Kidney epithelial cell (primary cell): ENCODE results near the gene PIEZO2. TPM values are rescaled to one million over a fixed set of nuclear protein-coding genes. Genes with fewer than 3 reads are reported as not detected.

Experiments
- DNase-seq: peaks from one replicate; pipeline ENCODE4 v3.0.0-alpha.2; 2010; ENCODE audit warnings: low read depth
- H3K27me3 ChIP-seq: 2 replicates; pipeline ENCODE4 v1.6.0; 2011; ENCODE audit warnings: low read length; ENCODE audit not compliant: control insufficient read depth, insufficient read depth
- H3K36me3 ChIP-seq: 2 replicates; pipeline ENCODE4 v1.5.1; 2011; ENCODE audit warnings: low read length; ENCODE audit not compliant: control insufficient read depth, insufficient read depth
- H3K4me3 ChIP-seq: 2 replicates; pipeline ENCODE4 v1.5.1; 2011; ENCODE audit warnings: low read depth, mild to moderate bottlenecking, control low read depth, low read length
- total RNA-seq: library from RNA; depleted of rRNA; stranded (reverse); fragments of >200 nt; gene quantifications from 2 replicates; pipeline ENCODE4 v1.2.3, GENCODE V29; 2015
- TF ChIP-seq, protein P1 (sequence below): IDR thresholded peaks from 2 replicates; pipeline ENCODE4 v1.5.1; 2011; ENCODE audit warnings: mild to moderate bottlenecking, moderate library complexity, low read length, control low read depth, inconsistent platforms; ENCODE audit not compliant: insufficient read depth, poor library complexity, severe bottlenecking

The PIEZO2 gene
- total RNA-seq, 1 donor from 2014 or later, result 1.8 TPM

DNA sequence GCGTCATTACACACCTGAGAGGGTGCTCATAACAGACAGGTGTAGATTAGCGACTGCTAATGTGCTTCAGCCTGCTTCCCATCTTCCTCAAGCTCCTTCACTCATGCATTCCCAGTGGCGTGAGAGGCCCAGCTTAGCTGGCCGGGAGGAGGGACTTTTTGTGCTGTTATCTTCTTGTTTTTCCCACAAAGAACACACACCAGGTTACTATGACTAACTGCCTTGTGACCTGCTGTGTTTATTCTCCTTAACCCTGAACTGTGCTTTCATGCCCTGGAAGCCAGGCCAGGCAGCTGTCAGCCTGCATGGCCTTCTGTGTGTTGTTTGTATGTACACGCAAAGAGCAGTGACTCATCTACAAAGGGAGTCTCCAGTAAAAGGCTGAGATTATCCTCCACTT lies 143.8 kb downstream of the PIEZO2 start:
- DNase-seq, result peak; percentile 29
- Histone ChIP-seq H3K4me3 (no peak overlapping the region), H3K27me3 (no peaks in the 10 kb centered on the region), H3K36me3 (no peaks in the 10 kb centered on the region)
- TF ChIP-seq, protein P1, sequence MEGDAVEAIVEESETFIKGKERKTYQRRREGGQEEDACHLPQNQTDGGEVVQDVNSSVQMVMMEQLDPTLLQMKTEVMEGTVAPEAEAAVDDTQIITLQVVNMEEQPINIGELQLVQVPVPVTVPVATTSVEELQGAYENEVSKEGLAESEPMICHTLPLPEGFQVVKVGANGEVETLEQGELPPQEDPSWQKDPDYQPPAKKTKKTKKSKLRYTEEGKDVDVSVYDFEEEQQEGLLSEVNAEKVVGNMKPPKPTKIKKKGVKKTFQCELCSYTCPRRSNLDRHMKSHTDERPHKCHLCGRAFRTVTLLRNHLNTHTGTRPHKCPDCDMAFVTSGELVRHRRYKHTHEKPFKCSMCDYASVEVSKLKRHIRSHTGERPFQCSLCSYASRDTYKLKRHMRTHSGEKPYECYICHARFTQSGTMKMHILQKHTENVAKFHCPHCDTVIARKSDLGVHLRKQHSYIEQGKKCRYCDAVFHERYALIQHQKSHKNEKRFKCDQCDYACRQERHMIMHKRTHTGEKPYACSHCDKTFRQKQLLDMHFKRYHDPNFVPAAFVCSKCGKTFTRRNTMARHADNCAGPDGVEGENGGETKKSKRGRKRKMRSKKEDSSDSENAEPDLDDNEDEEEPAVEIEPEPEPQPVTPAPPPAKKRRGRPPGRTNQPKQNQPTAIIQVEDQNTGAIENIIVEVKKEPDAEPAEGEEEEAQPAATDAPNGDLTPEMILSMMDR, result no peak

- TF ChIP-seq, protein P1, result no peak
- no peaks in the 10 kb centered on the region for H3K36me3 ChIP-seq
- H3K4me3 ChIP-seq, result no peak overlapping the region
- no peaks in the 10 kb centered on the region for H3K27me3 ChIP-seq
- no peak for DNase-seq
Measured at GRCh38 chr18:11004951-11005350, 144.4 kb downstream of the PIEZO2 start.

DNA sequence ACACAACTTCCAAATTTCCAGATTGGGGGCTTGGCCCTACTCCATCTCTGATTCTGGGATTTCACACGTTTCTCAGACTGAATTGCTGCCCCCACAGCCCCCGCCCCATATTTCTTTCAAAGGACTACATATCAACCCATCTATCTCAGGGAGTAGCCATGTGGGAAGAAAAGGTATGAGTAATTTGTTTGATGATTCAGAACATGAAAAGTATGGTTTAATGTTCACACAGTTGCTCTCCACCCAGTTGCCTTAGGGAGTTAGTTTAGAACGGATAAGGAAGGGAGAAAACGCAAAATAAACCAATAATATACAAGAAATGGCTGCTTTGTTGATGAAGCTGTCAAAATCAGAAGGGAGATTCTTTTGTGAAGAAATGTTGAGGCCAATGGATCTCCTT lies 145.1 kb downstream of the PIEZO2 start:
- no peak overlapping the region for H3K4me3 ChIP-seq
- TF ChIP-seq, protein P1, result no peak
- H3K36me3 ChIP-seq, result no peaks in the 10 kb centered on the region
- DNase-seq, result no peak
- H3K27me3 ChIP-seq, result no peaks in the 10 kb centered on the region

DNA sequence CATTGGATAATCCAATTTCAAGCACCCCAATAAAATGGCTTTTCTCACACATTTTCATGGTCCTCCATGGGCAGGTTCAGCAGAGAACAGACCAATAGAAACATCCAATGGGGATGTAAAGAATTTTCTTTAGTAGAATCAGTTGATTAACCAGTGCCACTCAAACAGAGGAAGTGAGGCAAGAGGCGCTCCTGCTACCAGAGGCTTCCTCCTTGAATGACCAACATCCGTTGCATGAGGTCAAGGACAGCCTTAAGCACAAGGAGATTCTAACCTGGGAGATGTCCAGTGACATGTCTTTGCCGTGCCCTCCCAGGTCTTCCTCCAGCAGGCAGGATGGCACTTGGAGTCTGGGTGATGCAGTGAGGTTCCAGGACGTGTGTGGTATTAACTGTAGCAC lies 146.6 kb downstream of the PIEZO2 start:
- TF ChIP-seq, protein P1, result no peak
- H3K4me3 ChIP-seq, result no peak overlapping the region
- H3K27me3 ChIP-seq, result no peaks in the 10 kb centered on the region
- H3K36me3 ChIP-seq, result no peaks in the 10 kb centered on the region
- no peak for DNase-seq

DNA sequence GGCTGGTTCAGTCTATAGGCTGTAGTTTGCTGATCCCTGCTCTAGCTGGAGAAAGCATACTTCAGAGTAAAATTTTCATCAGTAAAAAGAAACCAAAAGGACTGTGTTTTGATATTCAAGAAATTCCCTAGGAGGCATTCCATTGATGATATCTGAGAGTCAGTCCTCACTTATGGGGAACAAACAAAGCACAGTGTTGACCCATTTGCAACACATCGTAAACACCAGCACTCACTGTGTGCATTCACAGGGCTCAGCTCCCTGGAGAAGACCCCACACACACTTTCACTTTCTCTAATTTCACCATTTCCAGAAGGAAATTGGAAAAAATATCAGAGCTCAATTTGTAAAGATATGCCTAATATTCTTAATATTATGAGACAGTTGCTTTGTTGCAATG lies 147.1 kb downstream of the PIEZO2 start:
- Histone ChIP-seq H3K27me3 (no peaks in the 10 kb centered on the region), H3K4me3 (no peak overlapping the region), H3K36me3 (no peaks in the 10 kb centered on the region)
- TF ChIP-seq, protein P1, result no peak
- DNase-seq, result no peak

DNA sequence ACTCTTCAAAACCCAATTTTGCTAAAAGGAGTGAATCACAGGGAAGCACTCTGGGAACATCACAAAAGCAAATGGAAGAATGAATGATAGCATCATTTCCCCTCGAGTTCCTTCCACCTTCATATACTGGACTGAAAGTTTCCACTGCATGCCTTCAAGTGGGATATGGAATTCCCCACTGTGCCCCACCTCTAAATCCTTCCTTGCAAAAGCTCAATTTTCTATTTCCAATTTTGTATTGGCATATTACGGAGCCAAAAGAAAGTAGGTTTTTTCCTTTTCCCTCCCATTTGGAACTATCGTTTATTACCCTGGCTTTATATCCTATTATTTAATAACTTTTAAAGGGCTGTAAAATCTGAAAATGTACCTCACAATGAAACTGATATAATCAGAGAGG lies 149.3 kb downstream of the PIEZO2 start:
- TF ChIP-seq, protein P1, result no peak
- Histone ChIP-seq H3K27me3 (no peaks in the 10 kb centered on the region), H3K4me3 (no peak overlapping the region), H3K36me3 (no peaks in the 10 kb centered on the region)
- no peak for DNase-seq
